ENCODE data around the gene MOCS2. TPM values are rescaled to one million over a fixed set of nuclear protein-coding genes. Genes with fewer than 3 reads are reported as not detected.

MOCS2 gene
- total RNA-seq, 4 donors from 2014 or later, result 13.2 to 29.6 (median 25.4) TPM

DNA sequence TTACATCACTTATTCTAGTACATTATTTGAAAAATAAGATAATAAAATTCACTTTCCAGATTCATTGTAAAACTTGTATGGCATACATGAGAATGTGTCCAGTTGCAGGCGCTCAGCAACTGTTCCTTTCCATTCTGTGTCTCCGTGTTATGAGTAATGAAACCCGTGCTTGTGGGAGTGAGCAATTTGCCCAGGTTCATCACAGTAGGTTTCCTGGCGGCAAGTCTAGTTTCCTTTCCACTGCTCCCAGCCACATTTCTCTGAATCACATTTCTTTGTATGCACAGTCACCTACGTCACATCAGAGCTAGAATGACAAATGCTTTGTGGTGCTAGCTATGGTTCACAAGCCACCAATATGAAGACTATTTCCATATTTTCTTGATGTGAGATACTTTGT, 39.9 kb downstream of the MOCS2 start:
- Histone ChIP-seq H3K4me1 (no peaks in the 10 kb centered on the region), H3K27ac (no peak overlapping the region), H3K4me3 (no peak overlapping the region), H3K9me3 (no peaks in the 10 kb centered on the region), H3K36me3 (peaks cover 0 to 97% (median 2%) of the 10 kb centered on the region in 3 donors), H3K27me3 (no peaks in the 10 kb centered on the region)
- TF ChIP-seq POLR2A (IDR thresholded peaks at IDR 0.05) (no peak), CTCF (IDR thresholded peaks at IDR 0.05) (no peak)
- 74 to 83% methylated on average over 5 of the region's 5 CpGs for WGBS, 2 donors
- no peak for DNase-seq
- intact Hi-C loops (cut with DNase I), result no loop called here

DNA sequence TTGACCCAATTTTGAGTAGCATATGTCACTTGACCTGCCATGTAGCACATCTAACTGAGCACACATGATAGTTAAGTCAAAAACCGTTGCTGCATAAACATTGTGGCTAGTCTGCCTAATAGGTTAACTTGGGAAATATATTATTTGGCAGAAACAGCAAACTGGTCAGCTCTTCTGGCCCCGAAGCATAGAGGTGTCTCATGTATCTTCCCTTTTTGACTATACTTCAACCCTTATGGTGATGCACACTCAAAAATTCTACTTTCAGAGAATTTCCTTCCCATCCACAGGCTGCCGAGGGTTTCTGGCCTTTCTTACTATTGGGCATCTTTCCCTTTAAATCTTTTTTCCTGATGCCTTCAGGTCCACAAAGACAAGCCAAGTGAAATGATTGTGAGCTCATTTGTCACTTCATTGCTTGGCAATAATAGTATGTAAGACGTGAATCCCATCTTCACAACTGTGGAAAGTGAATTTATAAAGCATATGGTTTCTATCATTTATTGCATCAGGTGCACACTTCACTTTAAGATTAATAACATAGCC, 41.2 kb downstream of the MOCS2 start:
- peaks cover 0 to 91% (median 0%) of the 10 kb centered on the region in 3 donors for H3K36me3 ChIP-seq
- TF ChIP-seq CTCF (IDR thresholded peaks at IDR 0.05), result no peak
- no peak for TF ChIP-seq POLR2A (IDR thresholded peaks at IDR 0.05)
- no peak for DNase-seq
- H3K27ac ChIP-seq, result no peak overlapping the region
- 75% methylated on average over 4 of the region's 4 CpGs for WGBS, 2 donors
- no peak overlapping the region for H3K4me3 ChIP-seq
- no peaks in the 10 kb centered on the region for H3K27me3 ChIP-seq
- no peaks in the 10 kb centered on the region for H3K9me3 ChIP-seq
- intact Hi-C loops (cut with DNase I), result no loop called here
- no peaks in the 10 kb centered on the region for H3K4me1 ChIP-seq

DNA sequence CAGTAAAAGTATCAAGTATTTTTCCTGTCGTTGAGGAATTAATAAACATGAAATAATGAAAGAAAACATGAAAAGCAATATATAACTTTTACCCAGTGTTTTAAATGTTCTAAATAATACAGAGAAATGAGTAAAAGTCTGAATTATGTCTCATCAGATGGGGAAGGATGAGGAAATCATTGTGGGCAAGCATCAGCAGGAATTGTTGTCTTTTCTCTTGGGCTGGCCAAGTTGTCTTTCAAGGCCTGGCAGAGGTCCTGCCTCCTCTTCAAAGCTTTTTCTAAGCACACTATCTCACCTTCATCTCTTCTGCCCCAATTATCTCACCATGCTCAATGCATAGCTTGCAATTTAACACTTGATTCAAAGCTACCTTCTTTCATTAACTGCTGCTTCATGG, 41.9 kb downstream of the MOCS2 start:
- H3K27me3 ChIP-seq, result no peaks in the 10 kb centered on the region
- H3K4me1 ChIP-seq, result no peaks in the 10 kb centered on the region
- TF ChIP-seq POLR2A (IDR thresholded peaks at IDR 0.05), result no peak
- H3K27ac ChIP-seq, result no peak overlapping the region
- 0 to 4% methylated on average over 1 of the region's 1 CpG for WGBS, 2 donors
- H3K9me3 ChIP-seq, result no peaks in the 10 kb centered on the region
- H3K4me3 ChIP-seq, result no peak overlapping the region
- H3K36me3 ChIP-seq, result peaks cover 0 to 91% (median 0%) of the 10 kb centered on the region in 3 donors
- intact Hi-C loops (cut with DNase I), result no loop called here
- DNase-seq, result no peak

GRCh38 chr5:53066088-53066487, 43.5 kb downstream of the MOCS2 start:
- H3K36me3 ChIP-seq, result peaks cover 0 to 91% (median 0%) of the 10 kb centered on the region in 3 donors
- no peaks in the 10 kb centered on the region for H3K27me3 ChIP-seq
- 88 to 95% methylated on average over 1 of the region's 1 CpG for WGBS, 2 donors
- intact Hi-C loops (cut with DNase I), result no loop called here
- no peak for DNase-seq
- no peaks in the 10 kb centered on the region for H3K4me1 ChIP-seq
- no peak overlapping the region for H3K4me3 ChIP-seq
- no peak overlapping the region for H3K27ac ChIP-seq
- no peak for TF ChIP-seq CTCF (IDR thresholded peaks at IDR 0.05)
- TF ChIP-seq POLR2A (IDR thresholded peaks at IDR 0.05), result no peak
- no peaks in the 10 kb centered on the region for H3K9me3 ChIP-seq

DNA sequence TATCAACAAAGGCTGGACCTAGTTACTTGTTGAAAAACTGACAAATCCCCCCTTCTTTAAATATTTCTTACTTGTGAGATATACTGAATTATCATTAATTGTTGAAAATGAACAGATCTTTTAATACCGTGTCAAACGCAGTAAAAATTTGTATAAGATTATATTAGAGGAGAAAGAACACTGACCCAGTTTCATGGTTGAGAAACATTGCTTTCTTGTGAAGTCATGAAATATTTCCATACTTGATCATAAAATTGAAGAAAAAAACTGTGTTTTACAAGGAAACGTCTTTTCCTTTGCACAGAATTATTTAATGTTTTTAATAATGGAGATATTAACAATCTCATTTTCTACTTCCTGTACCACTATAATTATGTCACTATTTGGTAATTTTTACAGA, 45.8 kb downstream of the MOCS2 start:
- Histone ChIP-seq H3K9me3 (no peaks in the 10 kb centered on the region), H3K27me3 (no peaks in the 10 kb centered on the region), H3K27ac (no peak overlapping the region), H3K4me1 (no peaks in the 10 kb centered on the region), H3K36me3 (peaks cover 0 to 91% (median 0%) of the 10 kb centered on the region in 3 donors), H3K4me3 (no peak overlapping the region)
- DNase-seq, result no peak
- 77 to 89% methylated on average over 3 of the region's 3 CpGs for WGBS, 2 donors
- intact Hi-C loops (cut with DNase I), result no loop called here
- TF ChIP-seq CTCF (IDR thresholded peaks at IDR 0.05), result no peak
- no peak for TF ChIP-seq POLR2A (IDR thresholded peaks at IDR 0.05)

- H3K27ac ChIP-seq, result no peak overlapping the region
- TF ChIP-seq CTCF (IDR thresholded peaks at IDR 0.05) (no peak), POLR2A (IDR thresholded peaks at IDR 0.05) (no peak)
- H3K27me3 ChIP-seq, result no peaks in the 10 kb centered on the region
- no peaks in the 10 kb centered on the region for H3K9me3 ChIP-seq
- no peak overlapping the region for H3K4me3 ChIP-seq
- no peak for DNase-seq
- peaks cover 0 to 91% (median 0%) of the 10 kb centered on the region in 3 donors for H3K36me3 ChIP-seq
- no peaks in the 10 kb centered on the region for H3K4me1 ChIP-seq
- intact Hi-C loops (cut with DNase I), result no loop called here
- WGBS, 2 donors, result 39 to 44% methylated on average over 2 of the region's 2 CpGs
Observed at GRCh38 chr5:53063176-53063575, 46.4 kb downstream of the MOCS2 start.
